ENCODE measurements around the gene TMEM45B. TPM values are rescaled to one million over a fixed set of nuclear protein-coding genes. Genes with fewer than 3 reads are reported as not detected.
"Not testable (repeated sequence)": the region's sequence is repeated elsewhere in the genome, so short reads cannot be mapped to it uniquely, and the experiment has no call there.

TMEM45B gene
- polyA plus RNA-seq, 1 of the 3 experiments (the other 2 are of a cell fraction), result not detected

GRCh38 chr11:129846508-129847335 is 31.1 kb downstream of the TMEM45B start (continued):
- TF ChIP-seq NRF1 (IDR thresholded peaks at IDR 0.05; ENCODE audit: low read depth, low read length) (no peak), RFX5 (IDR thresholded peaks at IDR 0.05; ENCODE audit: low read length) (no peak), EZH2phosphoT487 (IDR thresholded peaks at IDR 0.05; ENCODE audit: borderline replicate concordance, low read depth) (no peak; the same call in 1 of the 2 replicates), TEAD4 (IDR thresholded peaks at IDR 0.05; ENCODE audit: borderline replicate concordance, insufficient read depth) (peak; percentile 89), FOXM1 (IDR thresholded peaks at IDR 0.05; ENCODE audit: low read depth) (peak; percentile 62; the same call in 1 of the 2 replicates), PBX3 (IDR thresholded peaks at IDR 0.05) (peak; percentile 96), RXRA (IDR thresholded peaks at IDR 0.05; ENCODE audit: borderline replicate concordance, low read depth) (peak; percentile 77; the same call in 1 of the 2 replicates), USF2 (IDR thresholded peaks at IDR 0.05; ENCODE audit: borderline replicate concordance, low read depth, low read length) (no peak), YY1 (IDR thresholded peaks at IDR 0.05; ENCODE audit: low read depth) (no peak), ZBTB33 (IDR thresholded peaks at IDR 0.05; ENCODE audit: borderline replicate concordance, low read depth) (peak; percentile 91), TAF1 (IDR thresholded peaks at IDR 0.05; ENCODE audit: borderline replicate concordance, low read depth, low read length) (no peak), GATA2 (CRISPR knock-in tag; IDR thresholded peaks at IDR 0.05) (no peak), TCF12 (IDR thresholded peaks at IDR 0.05) (peak; percentile 98), SIN3A (IDR thresholded peaks at IDR 0.05; ENCODE audit: borderline replicate concordance, low read depth, low read length) (peak; percentile 55; the same call in 1 of the 2 replicates), JUND (IDR thresholded peaks at IDR 0.05) (peak; percentile 95), RAD21 (IDR thresholded peaks at IDR 0.05; ENCODE audit: low read length) (no peak), SMC3 (IDR thresholded peaks at IDR 0.05; ENCODE audit: low read depth, low read length) (no peak), MEF2A (IDR thresholded peaks at IDR 0.05; ENCODE audit: borderline replicate concordance, low read depth) (peak; percentile 54; the same call in 1 of the 2 replicates), EP300 (IDR thresholded peaks at IDR 0.05; ENCODE audit: borderline replicate concordance in 1 of 2, low read depth in 1 of 2, low read length in 1 of 2) (peak in 1 of 2 experiments; percentile 74; a peak in 2 of 4 replicates)
- TF ChIP-seq, protein P1, sequence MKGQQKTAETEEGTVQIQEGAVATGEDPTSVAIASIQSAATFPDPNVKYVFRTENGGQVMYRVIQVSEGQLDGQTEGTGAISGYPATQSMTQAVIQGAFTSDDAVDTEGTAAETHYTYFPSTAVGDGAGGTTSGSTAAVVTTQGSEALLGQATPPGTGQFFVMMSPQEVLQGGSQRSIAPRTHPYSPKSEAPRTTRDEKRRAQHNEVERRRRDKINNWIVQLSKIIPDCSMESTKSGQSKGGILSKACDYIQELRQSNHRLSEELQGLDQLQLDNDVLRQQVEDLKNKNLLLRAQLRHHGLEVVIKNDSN (IDR thresholded peaks at IDR 0.05; ENCODE audit: borderline replicate concordance, low read depth), result no peak
- TF ChIP-seq, protein P2, sequence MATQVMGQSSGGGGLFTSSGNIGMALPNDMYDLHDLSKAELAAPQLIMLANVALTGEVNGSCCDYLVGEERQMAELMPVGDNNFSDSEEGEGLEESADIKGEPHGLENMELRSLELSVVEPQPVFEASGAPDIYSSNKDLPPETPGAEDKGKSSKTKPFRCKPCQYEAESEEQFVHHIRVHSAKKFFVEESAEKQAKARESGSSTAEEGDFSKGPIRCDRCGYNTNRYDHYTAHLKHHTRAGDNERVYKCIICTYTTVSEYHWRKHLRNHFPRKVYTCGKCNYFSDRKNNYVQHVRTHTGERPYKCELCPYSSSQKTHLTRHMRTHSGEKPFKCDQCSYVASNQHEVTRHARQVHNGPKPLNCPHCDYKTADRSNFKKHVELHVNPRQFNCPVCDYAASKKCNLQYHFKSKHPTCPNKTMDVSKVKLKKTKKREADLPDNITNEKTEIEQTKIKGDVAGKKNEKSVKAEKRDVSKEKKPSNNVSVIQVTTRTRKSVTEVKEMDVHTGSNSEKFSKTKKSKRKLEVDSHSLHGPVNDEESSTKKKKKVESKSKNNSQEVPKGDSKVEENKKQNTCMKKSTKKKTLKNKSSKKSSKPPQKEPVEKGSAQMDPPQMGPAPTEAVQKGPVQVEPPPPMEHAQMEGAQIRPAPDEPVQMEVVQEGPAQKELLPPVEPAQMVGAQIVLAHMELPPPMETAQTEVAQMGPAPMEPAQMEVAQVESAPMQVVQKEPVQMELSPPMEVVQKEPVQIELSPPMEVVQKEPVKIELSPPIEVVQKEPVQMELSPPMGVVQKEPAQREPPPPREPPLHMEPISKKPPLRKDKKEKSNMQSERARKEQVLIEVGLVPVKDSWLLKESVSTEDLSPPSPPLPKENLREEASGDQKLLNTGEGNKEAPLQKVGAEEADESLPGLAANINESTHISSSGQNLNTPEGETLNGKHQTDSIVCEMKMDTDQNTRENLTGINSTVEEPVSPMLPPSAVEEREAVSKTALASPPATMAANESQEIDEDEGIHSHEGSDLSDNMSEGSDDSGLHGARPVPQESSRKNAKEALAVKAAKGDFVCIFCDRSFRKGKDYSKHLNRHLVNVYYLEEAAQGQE (IDR thresholded peaks at IDR 0.05; ENCODE audit: low read depth, low read length), result peak; percentile 57; the same call in 1 of the 2 replicates

DNA sequence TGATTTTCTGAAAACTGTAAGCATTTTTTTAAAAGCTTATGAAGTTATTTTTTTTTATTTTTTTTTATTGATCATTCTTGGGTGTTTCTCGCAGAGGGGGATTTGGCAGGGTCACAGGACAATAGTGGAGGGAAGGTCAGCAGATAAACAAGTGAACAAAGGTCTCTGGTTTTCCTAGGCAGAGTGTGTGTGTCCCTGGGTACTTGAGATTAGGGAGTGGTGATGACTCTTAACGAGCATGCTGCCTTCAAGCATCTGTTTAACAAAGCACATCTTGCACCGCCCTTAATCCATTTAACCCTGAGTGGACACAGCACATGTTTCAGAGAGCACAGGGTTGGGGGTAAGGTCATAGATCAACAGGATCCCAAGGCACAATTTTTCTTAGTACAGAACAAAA is 31.7 kb downstream of the TMEM45B start:
- H3K4me1 ChIP-seq (ENCODE audit: control insufficient read depth in 1 of 2, insufficient read depth in 2 of 2, low read depth in 1 of 2, low read length in 1 of 2); H2AFZ ChIP-seq (ENCODE audit: low read depth); H3K4me2 ChIP-seq; H3K79me2 ChIP-seq (ENCODE audit: insufficient read depth); H4K20me1 ChIP-seq (ENCODE audit: insufficient read depth); H3K9me3 ChIP-seq; H3K27ac ChIP-seq (ENCODE audit: low read depth in 2 of 2, low read length in 1 of 2); CTCF ChIA-PET; H3K36me3 ChIP-seq (replicated peaks in 1 of 2; ENCODE audit: control insufficient read depth in 1 of 2, insufficient read depth in 2 of 2, low read length in 1 of 2); H3K9me2 ChIP-seq; POLR2A ChIA-PET; H3K4me3 ChIP-seq (ENCODE audit: low read depth in 2 of 2, low read length in 1 of 2); DNase-seq; H3K9ac ChIP-seq: not testable (repeated sequence)
- Histone ChIP-seq H3K27me3 (ENCODE audit: insufficient read depth) (peaks cover 42% of the 10 kb centered on the region), H3F3A (replicated peaks; ENCODE audit: insufficient read depth) (peaks cover 17% of the 10 kb centered on the region)
- 75% methylated on average over 1 of the region's 3 CpGs for WGBS (ENCODE audit: low lambda C conversion rate)
